ENCODE results near the gene MTFP1. TPM values are rescaled to one million over a fixed set of nuclear protein-coding genes. Genes with fewer than 3 reads are reported as not detected.
A peak's percentile ranks its signal among the peaks of the same experiment; 100 is the strongest.

The MTFP1 gene
- total and polyA plus RNA-seq, 2 experiments from 2014 or later = 54.6 to 64.1 TPM

DNA sequence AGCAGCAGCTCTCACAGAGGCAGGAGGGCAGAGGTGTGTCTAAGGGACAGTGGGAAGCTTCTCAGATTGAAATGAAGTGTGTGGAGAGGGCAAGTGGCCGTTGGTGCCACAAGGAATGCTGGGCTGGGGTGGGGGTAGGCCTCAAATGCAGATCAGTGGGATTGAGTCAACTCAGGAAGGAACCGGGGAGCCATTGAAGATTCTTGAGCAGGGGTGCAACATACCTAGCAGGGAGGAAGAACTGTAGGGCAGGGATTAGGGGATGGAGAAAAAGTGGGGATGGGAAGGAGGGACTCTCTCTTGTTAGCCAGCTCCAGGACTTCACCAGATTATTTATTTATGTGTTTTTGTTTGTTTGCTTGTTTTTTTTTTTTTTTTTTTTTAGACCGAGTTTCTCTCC is 31.7 kb upstream of the MTFP1 start (continued):
- TF ChIP-seq CREB1 (CRISPR knock-in tag; IDR thresholded peaks at IDR 0.05; ENCODE audit: low read depth) (no peak), EZH2 (IDR thresholded peaks at IDR 0.05; ENCODE audit: low read depth, unreplicated experiment) (no peak)

DNA sequence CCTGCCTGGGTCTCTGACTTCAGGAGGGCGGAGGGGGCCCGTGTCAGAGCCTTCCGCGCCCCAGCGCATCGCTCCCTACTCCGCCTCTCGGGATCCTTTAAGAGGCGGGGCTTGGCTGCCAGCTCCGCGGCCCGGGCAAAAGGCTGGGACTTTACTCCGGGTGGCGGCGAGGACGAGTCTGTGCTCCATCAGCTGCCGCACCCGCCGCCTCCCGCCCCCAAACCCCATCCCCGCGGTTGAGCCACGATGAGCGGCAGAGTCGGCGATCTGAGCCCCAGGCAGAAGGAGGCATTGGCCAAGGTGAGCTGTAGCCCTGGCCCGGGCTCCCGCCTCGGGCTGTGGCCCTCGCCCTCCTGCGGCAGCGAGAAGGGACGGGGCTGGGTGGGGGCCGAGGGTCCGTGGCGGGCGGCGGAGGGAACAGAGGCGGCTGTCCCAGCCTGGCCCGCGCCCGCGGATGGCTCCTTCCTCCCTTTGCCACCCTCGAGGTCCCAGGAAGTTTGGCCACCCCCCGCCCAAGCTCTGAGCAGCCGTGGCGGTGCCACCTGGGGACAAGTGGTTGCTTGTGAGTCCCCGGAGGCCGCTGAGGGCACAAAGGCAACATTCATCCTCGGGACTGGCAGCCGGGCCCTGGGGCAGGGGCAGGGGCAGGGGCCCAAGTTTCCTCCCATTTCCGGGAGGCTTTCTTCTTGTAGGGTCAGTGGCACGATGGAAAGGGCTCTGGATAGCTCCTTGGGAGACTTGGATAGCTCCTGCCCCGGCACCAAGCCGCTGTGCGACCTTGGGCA is 28.5 kb upstream of the MTFP1 start, which contains the start of gene SEC14L2:
TSS of gene SEC14L2 (plus strand) at position 148 of the 785 bp plus-strand sequence. CDS start at position 247, 99 bp downstream.
- H3K4me3 ChIP-seq = peak within 1 kb of the TSS; percentile 81
- Mint-ChIP-seq H3K9me3 (no peaks in the 10 kb centered on the region), H3K4me3 (peak within 1 kb of the TSS; percentile 82), H3K36me3 (ENCODE audit: low read depth) (no peaks in the 10 kb centered on the region; the same call in 2 of the 3 replicates), H3K27me3 (ENCODE audit: insufficient read depth, low read depth, poor library complexity) (peaks cover 43% of the 10 kb centered on the region), H3K4me1 (peaks cover 33% of the 10 kb centered on the region), H3K27ac (no peak within 1 kb of the TSS)
- ATAC-seq = peak; percentile 84
- no peaks in the 10 kb centered on the region for H3K79me2 ChIP-seq (replicated peaks; ENCODE audit: insufficient read depth)
- H3K9me2 ChIP-seq (ENCODE audit: insufficient read depth) = no peaks in the 10 kb centered on the region
- H3K4me1 ChIP-seq (ENCODE audit: insufficient read depth) = peaks cover 26% of the 10 kb centered on the region
- H3K36me3 ChIP-seq (ENCODE audit: insufficient read depth) = no peaks in the 10 kb centered on the region
- peaks cover 34% of the 10 kb centered on the region for H3K27me3 ChIP-seq (ENCODE audit: insufficient read depth)
- H3K27ac ChIP-seq (ENCODE audit: low read depth) = no peak within 1 kb of the TSS
- no peaks in the 10 kb centered on the region; the same call in 1 of the 2 replicates for H3F3A ChIP-seq (replicated peaks; ENCODE audit: low read depth)
- peak within 1 kb of the TSS; percentile 93 for H3K4me2 ChIP-seq
- DNase-seq (ENCODE audit: low spot score) = peak; percentile 85
- no peaks in the 10 kb centered on the region for H4K20me1 ChIP-seq (replicated peaks; ENCODE audit: insufficient read depth)
- no peak for TF ChIP-seq CREB1 (CRISPR knock-in tag; IDR thresholded peaks at IDR 0.05; ENCODE audit: low read depth)
- TF ChIP-seq STAT1 (IDR thresholded peaks at IDR 0.05; ENCODE audit: unreplicated experiment) = no peak
- TF ChIP-seq ZNF331 (CRISPR knock-in tag; IDR thresholded peaks at IDR 0.05; ENCODE audit: low read depth) = no peak
- no peak for TF ChIP-seq ETS1 (IDR thresholded peaks at IDR 0.05)
- peak; percentile 70 for TF ChIP-seq POLR2AphosphoS5 (IDR thresholded peaks at IDR 0.05; ENCODE audit: low read depth)
- H2AFZ ChIP-seq = peak within 1 kb of the TSS; percentile 96

GRCh38 chr22:30397656-30398635 is 27.6 kb upstream of the MTFP1 start:
- Histone ChIP-seq H3K4me2 (peak overlapping the region; percentile 93), H3K27me3 (ENCODE audit: insufficient read depth) (peaks cover 34% of the 10 kb centered on the region), H3K27ac (ENCODE audit: low read depth) (no peak overlapping the region), H2AFZ (peak overlapping the region; percentile 32; the same call in 1 of the 2 replicates), H3K4me3 (peak overlapping the region; percentile 81), H4K20me1 (replicated peaks; ENCODE audit: insufficient read depth) (no peaks in the 10 kb centered on the region), H3K4me1 (ENCODE audit: insufficient read depth) (peaks cover 20% of the 10 kb centered on the region), H3K36me3 (ENCODE audit: insufficient read depth) (no peaks in the 10 kb centered on the region), H3K79me2 (replicated peaks; ENCODE audit: insufficient read depth) (no peaks in the 10 kb centered on the region), H3K9me2 (ENCODE audit: insufficient read depth) (no peaks in the 10 kb centered on the region), H3F3A (replicated peaks; ENCODE audit: low read depth) (peaks cover 4% of the 10 kb centered on the region; the same call in 1 of the 2 replicates)
- ATAC-seq = peak; percentile 7; the same call in 1 of the 3 replicates
- no peak overlapping the region for H3K27ac Mint-ChIP-seq
- H3K27me3 Mint-ChIP-seq (ENCODE audit: insufficient read depth, low read depth, poor library complexity) = peaks cover 43% of the 10 kb centered on the region
- no peak for DNase-seq (ENCODE audit: low spot score)
- peak overlapping the region; percentile 82 for H3K4me3 Mint-ChIP-seq
- no peaks in the 10 kb centered on the region; the same call in 1 of the 3 replicates for H3K36me3 Mint-ChIP-seq (ENCODE audit: low read depth)
- H3K9me3 Mint-ChIP-seq = no peaks in the 10 kb centered on the region
- H3K4me1 Mint-ChIP-seq = peaks cover 32% of the 10 kb centered on the region
- no peak for TF ChIP-seq ZNF331 (CRISPR knock-in tag; IDR thresholded peaks at IDR 0.05; ENCODE audit: low read depth)
- TF ChIP-seq JUNB (IDR thresholded peaks at IDR 0.05; ENCODE audit: unreplicated experiment) = no peak
- no peak for TF ChIP-seq CREB1 (CRISPR knock-in tag; IDR thresholded peaks at IDR 0.05; ENCODE audit: low read depth)
- TF ChIP-seq ZNF114 (CRISPR knock-in tag; IDR thresholded peaks at IDR 0.05) = no peak
- TF ChIP-seq, protein P1, sequence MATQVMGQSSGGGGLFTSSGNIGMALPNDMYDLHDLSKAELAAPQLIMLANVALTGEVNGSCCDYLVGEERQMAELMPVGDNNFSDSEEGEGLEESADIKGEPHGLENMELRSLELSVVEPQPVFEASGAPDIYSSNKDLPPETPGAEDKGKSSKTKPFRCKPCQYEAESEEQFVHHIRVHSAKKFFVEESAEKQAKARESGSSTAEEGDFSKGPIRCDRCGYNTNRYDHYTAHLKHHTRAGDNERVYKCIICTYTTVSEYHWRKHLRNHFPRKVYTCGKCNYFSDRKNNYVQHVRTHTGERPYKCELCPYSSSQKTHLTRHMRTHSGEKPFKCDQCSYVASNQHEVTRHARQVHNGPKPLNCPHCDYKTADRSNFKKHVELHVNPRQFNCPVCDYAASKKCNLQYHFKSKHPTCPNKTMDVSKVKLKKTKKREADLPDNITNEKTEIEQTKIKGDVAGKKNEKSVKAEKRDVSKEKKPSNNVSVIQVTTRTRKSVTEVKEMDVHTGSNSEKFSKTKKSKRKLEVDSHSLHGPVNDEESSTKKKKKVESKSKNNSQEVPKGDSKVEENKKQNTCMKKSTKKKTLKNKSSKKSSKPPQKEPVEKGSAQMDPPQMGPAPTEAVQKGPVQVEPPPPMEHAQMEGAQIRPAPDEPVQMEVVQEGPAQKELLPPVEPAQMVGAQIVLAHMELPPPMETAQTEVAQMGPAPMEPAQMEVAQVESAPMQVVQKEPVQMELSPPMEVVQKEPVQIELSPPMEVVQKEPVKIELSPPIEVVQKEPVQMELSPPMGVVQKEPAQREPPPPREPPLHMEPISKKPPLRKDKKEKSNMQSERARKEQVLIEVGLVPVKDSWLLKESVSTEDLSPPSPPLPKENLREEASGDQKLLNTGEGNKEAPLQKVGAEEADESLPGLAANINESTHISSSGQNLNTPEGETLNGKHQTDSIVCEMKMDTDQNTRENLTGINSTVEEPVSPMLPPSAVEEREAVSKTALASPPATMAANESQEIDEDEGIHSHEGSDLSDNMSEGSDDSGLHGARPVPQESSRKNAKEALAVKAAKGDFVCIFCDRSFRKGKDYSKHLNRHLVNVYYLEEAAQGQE (IDR thresholded peaks at IDR 0.05; ENCODE audit: unreplicated experiment) = no peak
- no peak for TF ChIP-seq POLR2AphosphoS5 (IDR thresholded peaks at IDR 0.05; ENCODE audit: low read depth)
- TF ChIP-seq, protein P2, sequence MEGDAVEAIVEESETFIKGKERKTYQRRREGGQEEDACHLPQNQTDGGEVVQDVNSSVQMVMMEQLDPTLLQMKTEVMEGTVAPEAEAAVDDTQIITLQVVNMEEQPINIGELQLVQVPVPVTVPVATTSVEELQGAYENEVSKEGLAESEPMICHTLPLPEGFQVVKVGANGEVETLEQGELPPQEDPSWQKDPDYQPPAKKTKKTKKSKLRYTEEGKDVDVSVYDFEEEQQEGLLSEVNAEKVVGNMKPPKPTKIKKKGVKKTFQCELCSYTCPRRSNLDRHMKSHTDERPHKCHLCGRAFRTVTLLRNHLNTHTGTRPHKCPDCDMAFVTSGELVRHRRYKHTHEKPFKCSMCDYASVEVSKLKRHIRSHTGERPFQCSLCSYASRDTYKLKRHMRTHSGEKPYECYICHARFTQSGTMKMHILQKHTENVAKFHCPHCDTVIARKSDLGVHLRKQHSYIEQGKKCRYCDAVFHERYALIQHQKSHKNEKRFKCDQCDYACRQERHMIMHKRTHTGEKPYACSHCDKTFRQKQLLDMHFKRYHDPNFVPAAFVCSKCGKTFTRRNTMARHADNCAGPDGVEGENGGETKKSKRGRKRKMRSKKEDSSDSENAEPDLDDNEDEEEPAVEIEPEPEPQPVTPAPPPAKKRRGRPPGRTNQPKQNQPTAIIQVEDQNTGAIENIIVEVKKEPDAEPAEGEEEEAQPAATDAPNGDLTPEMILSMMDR (conservative IDR thresholded peaks at IDR 0.05; ENCODE audit: low read depth in 2 of 2) = no peak

All from GM23338 (cell line).